AG04450 (cell line): ENCODE results near the gene NAGA. TPM values are rescaled to one million over a fixed set of nuclear protein-coding genes. Genes with fewer than 3 reads are reported as not detected.
A peak's percentile ranks its signal among the peaks of the same experiment; 100 is the strongest.
"Not testable (repeated sequence)": the region's sequence is repeated elsewhere in the genome, so short reads cannot be mapped to it uniquely, and the experiment has no call there.

Experiments used
- CTCF ChIA-PET: fragments of 300-600, 350-600 bp; formaldehyde crosslinking; extraction: SDS; loops from one replicate; lab custom pipeline; 2022; ENCODE audit warnings: antibody characterized with exemption, inconsistent platforms; lab: Charles Lee
- POLR2A ChIA-PET: fragments of 350-600 bp; formaldehyde crosslinking; extraction: SDS; loops from one replicate; lab custom pipeline; 2021; ENCODE audit warnings: antibody characterized with exemption, inconsistent platforms; lab: Yijun Ruan, JAX
- DNase-seq: peaks from one replicate; pipeline ENCODE4 v3.0.0-alpha.2; 2011; ENCODE audit warnings: low read depth, low spot score
- H3K27ac ChIP-seq: one replicate; pipeline ENCODE4 v1.5.1; 2012; ENCODE audit warnings: low read depth, low read length, control low read depth
- H3K27me3 ChIP-seq: one replicate; pipeline ENCODE4 v1.6.0; 2012; ENCODE audit warnings: low read length; ENCODE audit not compliant: control insufficient read depth, insufficient read depth
- H3K4me3 ChIP-seq: 2 replicates; pipeline ENCODE4 v1.5.1; 2011; ENCODE audit warnings: mild to moderate bottlenecking, low read depth, low read length, control low read depth
- H3K9me3 ChIP-seq: 2 replicates; pipeline ENCODE4 v1.5.1; 2012; ENCODE audit warnings: low read length; ENCODE audit not compliant: control insufficient read depth, insufficient read depth
- polyA plus RNA-seq: library from polyadenylated mRNA; depleted of rRNA; stranded (reverse); fragments of >200 nt; gene quantifications from 2 replicates; pipeline ENCODE4 v1.2.3, GENCODE V29; 2011
- TF ChIP-seq, protein P1 (sequence below): IDR thresholded peaks from 2 replicates; pipeline ENCODE4 v1.5.1; 2011; ENCODE audit warnings: low read depth, low read length, control low read depth, inconsistent platforms

NAGA gene
- polyA plus RNA-seq, 1 experiment, result 35.2 TPM

DNA sequence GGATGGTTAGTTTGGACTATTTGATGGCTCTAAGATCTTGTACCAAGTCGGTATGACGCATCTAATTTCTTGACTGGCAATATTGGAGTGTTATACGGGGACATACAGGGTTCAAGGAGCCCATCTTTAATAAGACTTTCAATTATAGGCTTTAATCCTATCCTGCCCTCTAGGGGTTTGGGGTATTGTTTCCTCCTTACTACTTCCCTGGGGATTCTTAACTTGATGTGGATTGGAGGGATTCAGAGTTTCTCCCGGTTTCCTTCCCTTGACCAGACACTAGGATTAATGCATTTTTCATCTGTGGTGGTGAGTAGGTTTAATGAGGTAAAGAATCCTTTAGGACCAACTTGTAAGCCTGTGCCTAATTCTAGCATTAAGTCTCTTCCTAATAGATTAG, 41.2 kb upstream of the NAGA start:
- ChIA-PET CTCF (interaction anchor here (0.6 to 2.0 kb wide), 4 partner anchors 11 to 119 kb away, joined by 3 to 7 read pairs (median 6); no protein-coding TSS in a partner anchor), POLR2A (no interaction called here)
- Histone ChIP-seq H3K27me3 (peaks cover 2% of the 10 kb centered on the region), H3K4me3 (no peak overlapping the region), H3K27ac (no peak overlapping the region), H3K9me3 (peaks cover 17% of the 10 kb centered on the region)
- TF ChIP-seq, protein P1, sequence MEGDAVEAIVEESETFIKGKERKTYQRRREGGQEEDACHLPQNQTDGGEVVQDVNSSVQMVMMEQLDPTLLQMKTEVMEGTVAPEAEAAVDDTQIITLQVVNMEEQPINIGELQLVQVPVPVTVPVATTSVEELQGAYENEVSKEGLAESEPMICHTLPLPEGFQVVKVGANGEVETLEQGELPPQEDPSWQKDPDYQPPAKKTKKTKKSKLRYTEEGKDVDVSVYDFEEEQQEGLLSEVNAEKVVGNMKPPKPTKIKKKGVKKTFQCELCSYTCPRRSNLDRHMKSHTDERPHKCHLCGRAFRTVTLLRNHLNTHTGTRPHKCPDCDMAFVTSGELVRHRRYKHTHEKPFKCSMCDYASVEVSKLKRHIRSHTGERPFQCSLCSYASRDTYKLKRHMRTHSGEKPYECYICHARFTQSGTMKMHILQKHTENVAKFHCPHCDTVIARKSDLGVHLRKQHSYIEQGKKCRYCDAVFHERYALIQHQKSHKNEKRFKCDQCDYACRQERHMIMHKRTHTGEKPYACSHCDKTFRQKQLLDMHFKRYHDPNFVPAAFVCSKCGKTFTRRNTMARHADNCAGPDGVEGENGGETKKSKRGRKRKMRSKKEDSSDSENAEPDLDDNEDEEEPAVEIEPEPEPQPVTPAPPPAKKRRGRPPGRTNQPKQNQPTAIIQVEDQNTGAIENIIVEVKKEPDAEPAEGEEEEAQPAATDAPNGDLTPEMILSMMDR, result no peak
- DNase-seq, result no peak

DNA sequence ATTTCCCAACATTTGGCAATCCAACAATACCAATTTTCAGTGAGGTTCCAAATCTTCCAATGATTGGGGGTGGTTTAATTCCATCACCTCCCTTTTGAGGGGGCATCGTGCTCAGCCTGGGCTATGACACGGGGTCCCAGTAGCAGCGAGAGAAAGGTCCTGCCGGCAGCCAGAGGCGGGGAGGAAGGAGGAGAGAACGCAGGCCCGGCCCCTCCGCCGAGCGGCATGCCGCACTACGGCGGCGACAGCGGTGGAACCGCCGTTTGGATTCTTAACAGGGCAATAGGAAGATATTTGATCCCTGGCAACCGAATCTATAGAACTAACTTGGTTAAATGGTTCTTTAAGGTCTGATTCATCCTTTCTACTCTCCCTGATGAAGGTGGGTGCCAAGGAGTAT, 38.2 kb upstream of the NAGA start:
- Histone ChIP-seq H3K27me3 (peaks cover 2% of the 10 kb centered on the region), H3K9me3 (peaks cover 11% of the 10 kb centered on the region), H3K27ac (no peak overlapping the region), H3K4me3 (no peak overlapping the region)
- TF ChIP-seq, protein P1, result no peak
- ChIA-PET CTCF (interaction anchor here (2.0 kb wide), 1 partner anchor 17 kb away, joined by 4 read pairs; no protein-coding TSS in a partner anchor), POLR2A (no interaction called here)
- DNase-seq, result no peak

DNA sequence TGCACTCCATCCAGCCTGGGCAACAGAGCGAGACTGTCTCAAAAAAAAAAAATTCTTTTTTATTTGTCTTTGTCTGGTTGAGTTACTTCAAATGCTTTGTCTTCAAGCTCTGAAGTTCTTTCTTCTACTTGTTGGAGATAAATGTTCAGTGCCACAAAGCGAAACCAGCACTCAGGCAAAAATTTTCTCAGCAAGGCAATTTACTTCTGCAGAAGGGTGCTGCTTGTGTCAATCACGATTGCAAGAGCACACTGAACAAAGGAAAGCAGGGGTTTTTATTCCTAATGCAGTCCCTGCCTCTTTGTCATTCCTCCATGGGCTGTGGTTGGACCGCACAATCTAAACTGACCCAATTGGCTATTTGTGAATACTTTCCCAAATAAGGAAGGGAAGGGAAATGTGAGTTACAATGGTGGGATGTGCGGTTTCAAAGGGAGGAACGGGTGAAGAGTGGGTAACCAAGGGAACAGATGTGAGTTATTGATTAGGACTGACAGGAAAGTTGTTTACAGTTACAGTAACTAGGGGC, 33.8 kb upstream of the NAGA start:
- POLR2A ChIA-PET, H3K27ac ChIP-seq, DNase-seq, H3K4me3 ChIP-seq, H3K27me3 ChIP-seq: not testable (repeated sequence)
- CTCF ChIA-PET, result interaction anchor here (1.0 kb wide), 1 partner anchor 13 kb away, joined by 3 read pairs; no protein-coding TSS in a partner anchor
- peaks cover 26% of the 10 kb centered on the region for H3K9me3 ChIP-seq

DNA sequence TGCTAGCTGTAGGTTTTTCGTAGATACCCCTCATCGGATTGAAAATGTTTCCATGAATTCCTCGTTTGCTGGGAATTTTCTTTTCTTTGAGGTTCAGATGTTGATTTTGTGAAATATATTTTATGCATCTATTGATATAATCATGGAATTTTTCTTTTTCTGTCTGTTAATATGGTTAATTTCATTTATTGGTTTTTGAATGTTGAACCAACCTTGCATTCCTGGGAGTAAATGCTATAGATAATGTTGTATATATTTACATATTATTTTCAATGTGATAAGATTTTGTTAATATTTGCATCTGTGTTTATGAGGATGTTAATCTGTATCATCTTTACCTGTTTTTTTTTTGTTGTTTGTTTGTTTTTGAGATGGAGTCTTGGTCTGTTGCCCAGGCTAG, 30.6 kb upstream of the NAGA start:
- H3K4me3 ChIP-seq, result no peak overlapping the region
- TF ChIP-seq, protein P1, result no peak
- no peaks in the 10 kb centered on the region for H3K27me3 ChIP-seq
- peaks cover 25% of the 10 kb centered on the region for H3K9me3 ChIP-seq
- DNase-seq, result no peak
- ChIA-PET POLR2A (no interaction called here), CTCF (interaction anchor here (2.4 kb wide), 1 partner anchor 10 kb away, joined by 12 read pairs; the partner anchor contains the start of gene NDUFA6)
- H3K27ac ChIP-seq, result no peak overlapping the region

DNA sequence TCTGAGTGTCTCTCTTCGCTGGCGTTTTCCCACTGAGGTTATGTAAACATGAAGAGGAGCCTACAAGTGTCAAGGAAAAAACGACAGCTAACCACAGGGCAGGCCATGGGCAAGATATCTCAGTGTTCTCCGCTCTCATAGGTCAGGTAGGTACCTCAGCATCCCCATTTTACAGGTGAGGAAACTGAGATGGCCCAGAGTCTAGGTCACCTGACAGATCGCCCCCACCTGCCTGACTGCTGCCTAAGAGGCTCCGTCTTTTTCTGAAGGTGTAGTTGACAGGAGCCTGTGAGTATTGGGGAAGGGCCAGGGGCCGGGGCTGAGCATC, 20.8 kb upstream of the NAGA start:
- Histone ChIP-seq H3K27me3 (no peaks in the 10 kb centered on the region), H3K4me3 (peak overlapping the region; percentile 71), H3K9me3 (peaks cover 8% of the 10 kb centered on the region), H3K27ac (peak overlapping the region; percentile 52)
- CTCF ChIA-PET, result interaction anchor here (0.6 to 4.1 kb wide), 30 partner anchors 9 to 391 kb away, joined by 3 to 56 read pairs (median 4); partner anchors contain the start of gene CENPM
- POLR2A ChIA-PET, result interaction anchor here (0.7 to 2.9 kb wide), 5 partner anchors 12 to 487 kb away, joined by 3 to 18 read pairs (median 5); partner anchors contain the start of gene SMDT1
- TF ChIP-seq, protein P1, result no peak
- DNase-seq, result no peak
